Adrenal gland (tissue), 12 donors: ENCODE measurements around the gene RAB5IF. TPM values are rescaled to one million over a fixed set of nuclear protein-coding genes. Genes with fewer than 3 reads are reported as not detected.
A peak's percentile ranks its signal among the peaks of the same experiment; 100 is the strongest.

Experiments used
- DNase-seq, 7 donors: peaks; one replicate each; pipeline ENCODE4 v3.0.0-alpha.2; 2019 to 2020
- H3K27ac ChIP-seq, 5 donors: fragments of 200-600 bp; sonication (generic) in 4 of 5; 1 replicate in 3 of 5; 2 replicates in 2 of 5; pipeline versions ENCODE4 v1.5.1 to v1.8.0; 2016 to 2020; ENCODE audit warnings: mild to moderate bottlenecking in 1 of 5
- H3K27me3 ChIP-seq: fragments of 200-600 bp; 2 replicates; pipeline ENCODE4 v1.8.0; 2021
- H3K36me3 ChIP-seq, 2 donors: fragments of 200-600 bp; replicated peaks in 1 of 2; 1 replicate in 1 of 2; 2 replicates in 1 of 2; pipeline versions ENCODE4 v1.5.1 to v1.8.0; 2018 to 2022
- H3K4me1 ChIP-seq, 2 donors: fragments of 200-600 bp; replicated peaks in 1 of 2; 1 replicate in 1 of 2; 2 replicates in 1 of 2; pipeline versions ENCODE4 v1.5.1 to v1.8.0; 2018 to 2021
- H3K4me3 ChIP-seq, 4 donors: fragments of 200-600 bp; sonication (generic) in 3 of 4; one replicate each; pipeline ENCODE4 v1.5.1; 2016 to 2018
- H3K9me3 ChIP-seq, 3 donors: fragments of 200-600 bp; sonication (generic) in 1 of 3; replicated peaks in 1 of 3; 1 replicate in 2 of 3; 2 replicates in 1 of 3; pipeline versions ENCODE4 v1.5.1 to v1.8.0; 2016 to 2021
- CTCF ChIP-seq, 6 experiments: fragments of 450-650 bp in 4 of 6; fragments of 200-600 bp in 2 of 6; sonication (generic) in 1 of 6; IDR thresholded peaks; 1 replicate in 5 of 6; 2 replicates in 1 of 6; pipeline versions ENCODE4 v1.5.1 to v1.8.0; 2016 to 2021; ENCODE audit warnings: antibody characterized with exemption in 6 of 6, mild to moderate bottlenecking in 2 of 6, moderate library complexity in 1 of 6
- POLR2A ChIP-seq, 2 donors: fragments of 450-650 bp; IDR thresholded peaks; one replicate each; pipeline ENCODE4 v1.6.1; 2017; ENCODE audit warnings: antibody characterized with exemption in 2 of 2, mild to moderate bottlenecking in 2 of 2, moderate library complexity in 1 of 2
- WGBS, 4 donors: extraction: QIAGEN DNeasy Blood & Tissue Kit in 2 of 4; methylation state at CpG; one replicate each; pipeline versions ENCODE4 v1.1.5 to v1.1.7; 2013 to 2017; 5-methylcytosine and 5-hydroxymethylcytosine counted together
- intact Hi-C, 2 donors: fragments of 100-400 bp; cut with DNase I; formaldehyde crosslinking; loops; one replicate each; pipeline versions ENCODE4 v1.14.1 to v1.15.0; 2022 to 2023
- polyA plus RNA-seq, 3 donors: library from polyadenylated mRNA; stranded (reverse); fragments of 200-250 nt in 2 of 3; fragments of 350-450 nt in 1 of 3; fragmentation: Illumina TruSeq in 1 of 3; extraction: RNeasy Lipid Tissue Mini Kit (QIAGEN cat#74804) in 1 of 3; gene quantifications; one replicate each; pipeline ENCODE4 v1.2.3, GENCODE V29; 2013 to 2014
- total RNA-seq, 9 donors: library from RNA; depleted of rRNA in 4 of 9; stranded (reverse); fragments of >200 nt in 4 of 9; fragments of 120-200 nt in 1 of 9; fragmentation: NEBNext Ultra II Directional in 1 of 9; extraction: Animal tissue kit (Norgen Biotek cat#: 25700) in 1 of 9; gene quantifications; one replicate each; pipeline versions ENCODE4 v1.1.0 to v1.2.4, GENCODE V29; 2013 to 2023
- donor health status: healthy with polysubstance abuse.
- donor health status: Bipolar disorder and iron deficiency.
- donor health status: DM: yes; HTN: yes; CAD: no.
- donor health status: DM: no; HTN: no; CAD: no.
- donor health status: DM: no; HTN: no; CAD: no.
- donor health status: DM: yes; HTN: yes; CAD: no.

RAB5IF gene
- total and polyA plus RNA-seq, 12 donors, result 44.9 to 196 (median 86.9) TPM

DNA sequence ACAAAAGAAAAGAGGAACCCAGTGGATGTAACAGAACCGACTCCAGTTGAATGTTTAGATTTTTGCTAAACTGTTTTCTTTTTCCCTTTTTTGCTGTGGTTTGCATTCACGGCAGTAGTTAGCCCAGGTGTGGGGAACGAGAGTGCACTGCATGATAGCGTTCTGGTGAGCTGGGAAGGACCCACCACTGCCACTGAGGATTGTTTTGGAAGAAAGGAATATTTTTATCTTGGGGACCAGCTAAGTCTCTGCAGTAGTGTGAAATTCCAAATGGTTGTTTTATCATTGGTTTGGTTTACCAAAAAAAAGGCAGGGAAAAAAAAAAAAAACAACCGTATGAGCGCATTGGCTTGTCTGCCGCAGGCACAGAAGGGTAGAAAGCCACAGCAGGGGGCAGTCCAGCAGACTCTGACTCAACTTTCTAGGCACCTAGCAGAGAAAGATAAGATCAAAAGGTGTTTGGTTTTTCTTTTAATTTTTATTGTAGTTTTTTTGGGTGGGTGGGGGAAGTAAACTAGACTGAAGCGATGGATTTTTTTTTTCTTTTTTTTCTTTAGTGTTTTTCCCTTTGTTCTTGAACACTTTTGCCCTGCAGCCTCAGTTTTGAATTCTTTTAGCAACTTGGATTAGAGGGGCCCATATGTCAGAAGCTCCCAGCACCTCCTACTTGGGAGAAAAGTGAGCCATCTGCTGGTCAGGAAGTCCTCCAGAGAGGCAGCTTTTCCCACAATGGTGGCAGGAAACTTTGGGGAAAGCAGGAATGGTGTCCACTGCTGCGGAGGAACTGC, 13.5 kb upstream of the RAB5IF start:
- DNase-seq, result peak in 4 of 7 donors; percentile 33 to 48 (median 38)
- WGBS, 4 donors, result 84 to 88% (median 85%) methylated on average over 9 of the region's 9 CpGs
- Histone ChIP-seq H3K9me3 (no peaks in the 10 kb centered on the region), H3K4me1 (peaks cover 0 to 9% of the 10 kb centered on the region in 2 donors), H3K27me3 (no peaks in the 10 kb centered on the region), H3K27ac (no peak overlapping the region), H3K4me3 (no peak overlapping the region), H3K36me3 (no peaks in the 10 kb centered on the region)
- no peak for TF ChIP-seq POLR2A (IDR thresholded peaks at IDR 0.05)
- TF ChIP-seq CTCF (IDR thresholded peaks at IDR 0.05), result peak in 4 of 6 experiments; percentile 35 to 49 (median 40)
- intact Hi-C loops, result loop anchor here (5.0 kb wide), 1 partner anchor 35 kb away; no protein-coding TSS in a partner anchor

GRCh38 chr20:36593347-36593929, 12.1 kb upstream of the RAB5IF start:
- no peak for TF ChIP-seq POLR2A (IDR thresholded peaks at IDR 0.05)
- no peaks in the 10 kb centered on the region for H3K9me3 ChIP-seq
- no peaks in the 10 kb centered on the region for H3K27me3 ChIP-seq
- no peak overlapping the region for H3K27ac ChIP-seq
- intact Hi-C loops, result loop anchor here (5.0 kb wide), 1 partner anchor 36 kb away; no protein-coding TSS in a partner anchor
- H3K4me3 ChIP-seq, result no peak overlapping the region
- WGBS, 4 donors, result 87 to 97% (median 92%) methylated on average over 4 to 5 of the region's 5 CpGs
- H3K36me3 ChIP-seq, result no peaks in the 10 kb centered on the region
- H3K4me1 ChIP-seq, result peaks cover 0 to 4% of the 10 kb centered on the region in 2 donors
- DNase-seq, result no peak

DNA sequence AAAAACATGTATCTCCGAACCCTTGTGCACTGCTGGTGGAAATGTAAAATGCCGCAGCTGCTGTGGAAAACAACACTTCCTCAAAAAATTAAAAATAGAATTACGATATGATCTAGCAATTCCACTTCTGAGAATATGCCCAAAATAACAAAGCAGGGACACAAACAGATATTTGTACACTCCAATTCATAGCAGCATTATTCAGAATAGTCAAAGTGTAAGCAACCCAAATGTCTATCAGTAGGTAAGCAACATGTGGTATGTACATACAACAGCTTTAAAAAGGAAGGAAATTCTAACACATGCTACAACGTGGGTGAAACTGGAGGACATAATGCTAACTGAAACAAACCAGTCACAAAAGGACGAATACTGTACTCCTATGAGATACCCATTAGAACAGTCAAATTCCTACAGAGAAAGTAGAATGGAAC, 5.7 kb upstream of the RAB5IF start:
- H3K4me1 ChIP-seq, result peaks cover 3 to 25% of the 10 kb centered on the region in 2 donors
- H3K27ac ChIP-seq, result no peak overlapping the region
- no peak overlapping the region for H3K4me3 ChIP-seq
- TF ChIP-seq POLR2A (IDR thresholded peaks at IDR 0.05), result no peak
- TF ChIP-seq CTCF (IDR thresholded peaks at IDR 0.05), result no peak
- intact Hi-C loops, result no loop called here
- H3K9me3 ChIP-seq, result no peaks in the 10 kb centered on the region
- no peaks in the 10 kb centered on the region for H3K36me3 ChIP-seq
- DNase-seq, result no peak
- no peaks in the 10 kb centered on the region for H3K27me3 ChIP-seq
- 34 to 49% (median 40%) methylated on average over 5 of the region's 5 CpGs for WGBS, 4 donors

GRCh38 chr20:36601540-36601939, 4.0 kb upstream of the RAB5IF start:
- no peaks in the 10 kb centered on the region for H3K9me3 ChIP-seq
- H3K36me3 ChIP-seq, result no peaks in the 10 kb centered on the region
- no peak for DNase-seq
- H3K27me3 ChIP-seq, result no peaks in the 10 kb centered on the region
- no peak for TF ChIP-seq POLR2A (IDR thresholded peaks at IDR 0.05)
- no peak for TF ChIP-seq CTCF (IDR thresholded peaks at IDR 0.05)
- H3K4me3 ChIP-seq, result no peak overlapping the region
- 36 to 55% (median 51%) methylated on average over 1 of the region's 1 CpG for WGBS, 4 donors
- intact Hi-C loops, result no loop called here
- peaks cover 8 to 31% of the 10 kb centered on the region in 2 donors for H3K4me1 ChIP-seq
- H3K27ac ChIP-seq, result no peak overlapping the region
